ENCODE data around the gene ATRN.

Gene ATRN

GRCh38 chr20:3691306-3691705 is 220.5 kb downstream of the ATRN start:
- no peak overlapping the region for H3K4me3 ChIP-seq (ENCODE audit: low read depth, low read length)

GRCh38 chr20:3691897-3692296 is 221.1 kb downstream of the ATRN start:
- H3K4me3 ChIP-seq (ENCODE audit: low read depth, low read length), result no peak overlapping the region

GRCh38 chr20:3692706-3693294 is 222.0 kb downstream of the ATRN start:
- H3K4me3 ChIP-seq (ENCODE audit: low read depth, low read length), result no peak overlapping the region

- H3K4me3 ChIP-seq (ENCODE audit: low read depth, low read length), result no peak overlapping the region
Measured at GRCh38 chr20:3693376-3693775, 222.6 kb downstream of the ATRN start.

GRCh38 chr20:3694864-3695263 is 224.0 kb downstream of the ATRN start:
- H3K4me3 ChIP-seq (ENCODE audit: low read depth, low read length), result no peak overlapping the region

- H3K4me3 ChIP-seq (ENCODE audit: low read depth, low read length), result no peak overlapping the region
Measured at GRCh38 chr20:3696200-3696599, 225.4 kb downstream of the ATRN start.

- no peak overlapping the region for H3K4me3 ChIP-seq (ENCODE audit: low read depth, low read length)
Measured at GRCh38 chr20:3696745-3697587, 226.1 kb downstream of the ATRN start.

- no peak overlapping the region for H3K4me3 ChIP-seq (ENCODE audit: low read depth, low read length)
Measured at GRCh38 chr20:3697588-3698305, 226.9 kb downstream of the ATRN start.

GRCh38 chr20:3698591-3699001 is 227.8 kb downstream of the ATRN start:
- no peak overlapping the region for H3K4me3 ChIP-seq (ENCODE audit: low read depth, low read length)

- no peak overlapping the region for H3K4me3 ChIP-seq (ENCODE audit: low read depth, low read length)
Measured at GRCh38 chr20:3699037-3699436, 228.2 kb downstream of the ATRN start.

Measured in iPS-11a (cell line).